HepG2 (cell line): ENCODE data around the gene RERE. TPM values are rescaled to one million over a fixed set of nuclear protein-coding genes. Genes with fewer than 3 reads are reported as not detected.

Experiments used
- ATAC-seq: fragments of 200-7000 bp; cut with Tn5 transposase; 3 replicates; pipeline ENCODE4 v1.9.1; 2020; ENCODE audit warnings: mild to moderate bottlenecking, moderate library complexity
- BruUV-seq: library from RNA; stranded (reverse); fragments of 400-500 nt; replicated peaks from 2 replicates; lab custom pipeline; 2021; lab: Mats Ljungman, UMichigan
- CTCF ChIA-PET: fragments of 300-600 bp; formaldehyde crosslinking; extraction: SDS; loops from one replicate; lab custom pipeline; 2021; ENCODE audit warnings: low total read pairs, inconsistent platforms, low intra/inter-chr PET ratio; lab: Yijun Ruan, JAX
- POLR2A ChIA-PET: fragments of 350-600 bp; sonication (Branson Sonifier 250); formaldehyde crosslinking; loops from one replicate; lab custom pipeline; 2020; ENCODE audit warnings: antibody characterized with exemption, inconsistent platforms; lab: Yijun Ruan, JAX
- DNase-seq: peaks from one replicate; pipeline ENCODE4 v3.0.0-alpha.2; 2015; ENCODE audit warnings: low spot score
- FAIRE-seq: peaks from 3 replicates; lab custom pipeline; 2011; peaks lifted over from hg19 to GRCh38; lab: Jason Lieb, UNC
- H2AFZ ChIP-seq: one replicate; pipeline ENCODE4 v1.6.1; 2011; ENCODE audit warnings: low read length, inconsistent platforms
- H3K27ac ChIP-seq: fragments of 300-600 bp; 3 replicates; pipeline ENCODE4 v1.8.0; 2011; ENCODE audit warnings: mixed run types, mild to moderate bottlenecking, mixed read lengths, low read length, inconsistent platforms; ENCODE audit not compliant: insufficient read depth; ENCODE audit errors: extremely low read length
- H3K27me3 ChIP-seq, 2 experiments: fragments of 200-600 bp in 1 of 2; 2 replicates in 1 of 2; 3 replicates in 1 of 2; pipeline versions ENCODE4 v1.6.0 to v1.8.0; 2011; ENCODE audit warnings: low read length in 2 of 2, mild to moderate bottlenecking in 2 of 2, moderate library complexity in 2 of 2, inconsistent platforms in 1 of 2; ENCODE audit not compliant: insufficient read depth in 2 of 2, control insufficient read depth in 1 of 2
- H3K36me3 ChIP-seq, 2 experiments: fragments of 200-600 bp in 1 of 2; replicated peaks in 1 of 2; 2 replicates in 1 of 2; 3 replicates in 1 of 2; pipeline versions ENCODE4 v1.5.1 to v1.8.0; 2011; ENCODE audit warnings: low read length in 2 of 2, inconsistent platforms in 1 of 2; ENCODE audit not compliant: insufficient read depth in 2 of 2, control insufficient read depth in 1 of 2
- H3K4me1 ChIP-seq: 2 replicates; pipeline ENCODE4 v1.5.1; 2012; ENCODE audit warnings: low read length, inconsistent platforms; ENCODE audit not compliant: insufficient read depth
- H3K4me2 ChIP-seq: 2 replicates; pipeline ENCODE4 v1.6.0; 2011; ENCODE audit warnings: low read depth, low read length, inconsistent platforms
- H3K4me3 ChIP-seq, 3 experiments: fragments of 200-600 bp in 1 of 3; sonication (generic), shearing (Covaris generic) in 1 of 3; replicated peaks in 1 of 3; 2 replicates each; pipeline ENCODE4 v1.5.1; 2011 to 2016; ENCODE audit warnings: low read length in 3 of 3, inconsistent platforms in 2 of 3, low read depth in 2 of 3, mild to moderate bottlenecking in 2 of 3, control low read depth in 1 of 3, mixed read lengths in 1 of 3; ENCODE audit not compliant: insufficient read depth in 1 of 3
- H3K79me2 ChIP-seq: one replicate; pipeline ENCODE4 v1.6.1; 2011; ENCODE audit warnings: low read length, inconsistent platforms; ENCODE audit not compliant: insufficient read depth
- H3K9ac ChIP-seq: 2 replicates; pipeline ENCODE4 v1.6.0; 2011; ENCODE audit warnings: mild to moderate bottlenecking, low read depth, low read length, inconsistent platforms; ENCODE audit not compliant: insufficient read depth
- H3K9me3 ChIP-seq: 2 replicates; pipeline ENCODE4 v1.5.1; 2012; ENCODE audit warnings: mild to moderate bottlenecking, low read length
- H4K20me1 ChIP-seq: 2 replicates; pipeline ENCODE4 v1.6.0; 2011; ENCODE audit warnings: inconsistent platforms, mild to moderate bottlenecking, low read length, moderate library complexity; ENCODE audit not compliant: insufficient read depth
- DPF2 ChIP-seq: sonication (generic); formaldehyde crosslinking; IDR thresholded peaks from 2 replicates; pipeline ENCODE4 v1.4.0; 2020; ENCODE audit warnings: mild to moderate bottlenecking, low read depth, missing genetic modification reagents, borderline replicate concordance
- ELF1 ChIP-seq: sonication (generic); formaldehyde crosslinking; IDR thresholded peaks from 2 replicates; pipeline ENCODE4 v1.4.0; 2020; ENCODE audit warnings: missing genetic modification reagents
- HNRNPH1 ChIP-seq: fragments of 200-400 bp; formaldehyde crosslinking; optimal IDR thresholded peaks from 2 replicates; pipeline ENCODE3; 2017; ENCODE audit warnings: mild to moderate bottlenecking, low read depth, low read length
- JDP2 ChIP-seq: sonication (generic); formaldehyde crosslinking; IDR thresholded peaks from 2 replicates; pipeline ENCODE4 v1.8.1; 2022; ENCODE audit warnings: missing genetic modification reagents, borderline replicate concordance
- SETDB1 ChIP-seq: sonication (generic); formaldehyde crosslinking; IDR thresholded peaks from 2 replicates; pipeline ENCODE4 v1.5.1; 2020; ENCODE audit warnings: missing genetic modification reagents, mild to moderate bottlenecking, borderline replicate concordance
- SKIL ChIP-seq: sonication (generic); formaldehyde crosslinking; IDR thresholded peaks from 2 replicates; pipeline ENCODE4 v1.8.0; 2022; ENCODE audit warnings: missing genetic modification reagents, mild to moderate bottlenecking, moderate library complexity, borderline replicate concordance
- SMAD9 ChIP-seq: sonication (generic); formaldehyde crosslinking; IDR thresholded peaks from 2 replicates; pipeline ENCODE4 v1.5.1; 2020; ENCODE audit warnings: mild to moderate bottlenecking, missing genetic modification reagents
- ZBTB7A ChIP-seq: sonication (generic); formaldehyde crosslinking; IDR thresholded peaks from 2 replicates; pipeline ENCODE4 v1.8.0; 2022; ENCODE audit warnings: mild to moderate bottlenecking, missing genetic modification reagents
- ZNF17 ChIP-seq: sonication (generic); formaldehyde crosslinking; IDR thresholded peaks from 2 replicates; pipeline ENCODE4 v1.5.0; 2020; ENCODE audit warnings: mild to moderate bottlenecking, missing genetic modification reagents
- ZNF460 ChIP-seq: sonication (generic); formaldehyde crosslinking; IDR thresholded peaks from 2 replicates; pipeline ENCODE4 v1.5.1; 2020; ENCODE audit warnings: missing genetic modification reagents, mild to moderate bottlenecking, borderline replicate concordance
- WGBS: methylation state at CpG from one replicate; pipeline ENCODE4 v1.1.6; 2017; ENCODE audit warnings: low lambda C conversion rate; 5-methylcytosine and 5-hydroxymethylcytosine counted together
- in situ Hi-C: cut with HindIII; loops from 2 replicates; pipeline ENCODE4 v1.10.0; 2017; ENCODE audit warnings: low pct_unique_long_range_greater_than_20kb; ENCODE audit not compliant: extremely low pct_ligation_motif_present
- intact Hi-C: fragments of 100-400 bp; cut with micrococcal nuclease; formaldehyde crosslinking; loops from one replicate; pipeline ENCODE4 v1.10.0; 2022; ENCODE audit not compliant: unreplicated experiment
- polyA plus RNA-seq, 8 experiments: library from polyadenylated mRNA; depleted of rRNA in 3 of 8; stranded (reverse) in 7 of 8; unstranded in 1 of 8; fragments of >200 nt; fragmentation: Illumina TruSeq in 4 of 8; extraction: Trizol in 4 of 8; gene quantifications; 2 replicates each; pipeline versions ENCODE4 v1.2.1 to v1.2.3, GENCODE V29; 2011 to 2016; ENCODE audit warnings: low read depth in 4 of 8, missing spikeins in 1 of 8, mixed read lengths in 1 of 8; ENCODE audit not compliant: insufficient read depth in 1 of 8
- total RNA-seq, 5 experiments: library from RNA; depleted of rRNA; stranded (reverse); fragments of >200 nt; fragmentation: Illumina TruSeq; extraction: Trizol; gene quantifications; 2 replicates each; pipeline ENCODE4 v1.2.3, GENCODE V29; 2016; ENCODE audit warnings: low read depth in 1 of 5
- TF ChIP-seq, protein P1 (sequence below): IDR thresholded peaks from 2 replicates; pipeline ENCODE4 v1.6.1; 2016; ENCODE audit warnings: low read depth
- TF ChIP-seq, protein P2 (sequence below): sonication (generic); formaldehyde crosslinking; IDR thresholded peaks from 2 replicates; pipeline ENCODE4 v1.4.0; 2020; ENCODE audit warnings: missing genetic modification reagents, mild to moderate bottlenecking, borderline replicate concordance

Gene RERE
- total and polyA plus RNA-seq, 2 of the 13 experiments (the other 11 are each of a cell fraction or from before 2014, with no cell fraction given) = 18.3 to 21.9 TPM

GRCh38 chr1:8796812-8797211, 20.6 kb downstream of the RERE start (continued):
- TF ChIP-seq ZBTB7A (CRISPR knock-in tag) = no peak
- TF ChIP-seq DPF2 (CRISPR knock-in tag) = no peak
- TF ChIP-seq SMAD9 (CRISPR knock-in tag) = no peak
- TF ChIP-seq JDP2 (CRISPR knock-in tag) = no peak
- no peak for TF ChIP-seq HNRNPH1
- no peak for TF ChIP-seq SKIL (CRISPR knock-in tag)
- TF ChIP-seq SETDB1 (CRISPR knock-in tag) = no peak

- ChIA-PET POLR2A (no interaction called here), CTCF (no interaction called here)
- Histone ChIP-seq H4K20me1 (peaks cover 4% of the 10 kb centered on the region; the same call in 1 of the 2 replicates), H3K27ac (no peak overlapping the region), H3K4me1 (peaks cover 27% of the 10 kb centered on the region; the same call in 1 of the 2 replicates), H3K79me2 (peaks cover 73% of the 10 kb centered on the region), H3K27me3 (no peaks in the 10 kb centered on the region), H3K4me3 (no peak overlapping the region), H3K4me2 (no peak overlapping the region), H3K9ac (no peak overlapping the region), H3K9me3 (no peaks in the 10 kb centered on the region), H2AFZ (no peak overlapping the region), H3K36me3 (peaks cover 2 to 4% of the 10 kb centered on the region in 2 experiments; a peak in 2 of 5 replicates)
- 90% methylated on average over 3 of the region's 3 CpGs for WGBS
- TF ChIP-seq, protein P1, sequence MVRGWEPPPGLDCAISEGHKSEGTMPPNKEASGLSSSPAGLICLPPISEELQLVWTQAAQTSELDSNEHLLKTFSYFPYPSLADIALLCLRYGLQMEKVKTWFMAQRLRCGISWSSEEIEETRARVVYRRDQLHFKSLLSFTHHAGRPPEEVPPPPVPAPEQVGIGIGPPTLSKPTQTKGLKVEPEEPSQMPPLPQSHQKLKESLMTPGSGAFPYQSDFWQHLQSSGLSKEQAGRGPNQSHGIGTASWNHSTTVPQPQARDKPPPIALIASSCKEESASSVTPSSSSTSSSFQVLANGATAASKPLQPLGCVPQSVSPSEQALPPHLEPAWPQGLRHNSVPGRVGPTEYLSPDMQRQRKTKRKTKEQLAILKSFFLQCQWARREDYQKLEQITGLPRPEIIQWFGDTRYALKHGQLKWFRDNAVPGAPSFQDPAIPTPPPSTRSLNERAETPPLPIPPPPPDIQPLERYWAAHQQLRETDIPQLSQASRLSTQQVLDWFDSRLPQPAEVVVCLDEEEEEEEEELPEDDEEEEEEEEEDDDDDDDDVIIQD (CRISPR knock-in tag) = no peak
- TF ChIP-seq ELF1 (no peak), ZNF460 (CRISPR knock-in tag) (no peak), ZNF17 (CRISPR knock-in tag) (no peak)
- TF ChIP-seq, protein P2, sequence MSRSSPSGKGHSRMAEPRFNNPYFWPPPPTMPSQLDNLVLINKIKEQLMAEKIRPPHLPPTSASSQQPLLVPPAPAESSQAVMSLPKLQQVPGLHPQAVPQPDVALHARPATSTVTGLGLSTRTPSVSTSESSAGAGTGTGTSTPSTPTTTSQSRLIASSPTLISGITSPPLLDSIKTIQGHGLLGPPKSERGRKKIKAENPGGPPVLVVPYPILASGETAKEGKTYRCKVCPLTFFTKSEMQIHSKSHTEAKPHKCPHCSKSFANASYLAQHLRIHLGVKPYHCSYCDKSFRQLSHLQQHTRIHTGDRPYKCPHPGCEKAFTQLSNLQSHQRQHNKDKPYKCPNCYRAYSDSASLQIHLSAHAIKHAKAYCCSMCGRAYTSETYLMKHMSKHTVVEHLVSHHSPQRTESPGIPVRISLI = 0 out of 2 replicates have a peak, but pooled peaks have one; percentile 21
- in situ Hi-C loops (no loop called here), intact Hi-C loops (no loop called here)
- ATAC-seq (peak; percentile 54; the same call in 2 of the 3 replicates), FAIRE-seq (no peak), DNase-seq (no peak)
- no TSS peak for BruUV-seq
These were observed 22.8 kb downstream of the RERE start for GRCh38 chr1:8794605-8795004.
